H1 (cell line): ENCODE results near the gene ANKIB1. TPM values are rescaled to one million over a fixed set of nuclear protein-coding genes. Genes with fewer than 3 reads are reported as not detected.

ENCODE experiments used
- CHD7 ChIP-seq: fragments of 300-600 bp; sonication (generic); IDR thresholded peaks from 2 replicates; pipeline ENCODE4 v1.7.1; 2012; ENCODE audit warnings: low read length, moderate library complexity, mild to moderate bottlenecking, inconsistent platforms; ENCODE audit not compliant: insufficient replicate concordance
- POLR2AphosphoS5 ChIP-seq: IDR thresholded peaks from 2 replicates; pipeline ENCODE4 v1.6.1; 2011; ENCODE audit warnings: low read depth, low read length
- SP2 ChIP-seq: IDR thresholded peaks from 2 replicates; pipeline ENCODE4 v1.6.1; 2012; ENCODE audit warnings: mild to moderate bottlenecking, low read length, inconsistent platforms
- polyA plus RNA-seq, 7 experiments: library from polyadenylated mRNA; depleted of rRNA in 3 of 7; stranded (reverse) in 5 of 7; unstranded in 2 of 7; fragments of >200 nt in 5 of 7; fragments of 200-250 nt in 2 of 7; gene quantifications; 1 replicate in 5 of 7; 2 replicates in 1 of 7; 4 replicates in 1 of 7; pipeline versions ENCODE4 v1.2.1 to v1.2.3, GENCODE V29; 2011 to 2013; ENCODE audit warnings: missing spikeins in 2 of 7, mixed read lengths in 2 of 7
- total RNA-seq: library from RNA; stranded (reverse); fragmentation: NEBNext Ultra II Directional; extraction: Animal tissue kit (Norgen Biotek cat#: 25700); gene quantifications from 2 replicates; pipeline ENCODE4 v1.2.1, GENCODE V29; 2021

Gene ANKIB1
- total and polyA plus RNA-seq, 2 of the 8 experiments (the other 6 are each of a cell fraction or from before 2014, with no cell fraction given) = 19.2 to 43.0 TPM

- TF ChIP-seq CHD7 (no peak), POLR2AphosphoS5 (no peak), SP2 (no peak)
- TF ChIP-seq, all 59 proteins: peak for 0
Measured at GRCh38 chr7:92354214-92354613, 108.4 kb downstream of the ANKIB1 start (continued).
